NCI-H1105 (cell line): ENCODE results near the gene DDIAS.
"Not testable (repeated sequence)": the region's sequence is repeated elsewhere in the genome, so short reads cannot be mapped to it uniquely, and the experiment has no call there.

Experiments used
- DNase-seq: peaks from one replicate; lab custom pipeline; 2025; lab: John Stamatoyannopoulos, UW

The DDIAS gene, protein sequence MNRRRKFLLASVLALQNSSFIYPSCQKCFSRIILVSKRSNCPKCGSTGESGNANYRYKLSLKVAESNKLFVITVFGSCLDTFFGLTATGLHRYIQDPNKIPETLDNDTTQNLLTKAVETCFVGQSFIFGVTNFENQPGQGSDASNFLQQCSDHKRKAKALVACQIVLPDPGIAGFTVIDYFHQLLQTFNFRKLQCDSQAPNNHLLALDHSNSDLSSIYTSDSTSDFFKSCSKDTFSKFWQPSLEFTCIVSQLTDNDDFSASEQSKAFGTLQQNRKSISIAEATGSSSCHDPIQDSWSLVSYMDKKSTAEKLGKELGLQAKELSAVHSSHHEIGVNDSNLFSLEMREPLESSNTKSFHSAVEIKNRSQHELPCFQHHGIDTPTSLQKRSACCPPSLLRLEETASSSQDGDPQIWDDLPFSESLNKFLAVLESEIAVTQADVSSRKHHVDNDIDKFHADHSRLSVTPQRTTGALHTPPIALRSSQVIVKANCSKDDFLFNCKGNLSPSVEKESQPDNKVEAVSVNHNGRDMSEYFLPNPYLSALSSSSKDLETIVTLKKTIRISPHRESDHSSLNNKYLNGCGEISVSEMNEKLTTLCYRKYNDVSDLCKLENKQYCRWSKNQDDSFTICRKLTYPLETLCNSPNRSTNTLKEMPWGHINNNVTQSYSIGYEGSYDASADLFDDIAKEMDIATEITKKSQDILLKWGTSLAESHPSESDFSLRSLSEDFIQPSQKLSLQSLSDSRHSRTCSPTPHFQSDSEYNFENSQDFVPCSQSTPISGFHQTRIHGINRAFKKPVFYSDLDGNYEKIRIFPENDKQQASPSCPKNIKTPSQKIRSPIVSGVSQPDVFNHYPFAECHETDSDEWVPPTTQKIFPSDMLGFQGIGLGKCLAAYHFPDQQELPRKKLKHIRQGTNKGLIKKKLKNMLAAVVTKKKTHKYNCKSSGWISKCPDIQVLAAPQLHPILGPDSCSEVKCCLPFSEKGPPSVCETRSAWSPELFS

DNA sequence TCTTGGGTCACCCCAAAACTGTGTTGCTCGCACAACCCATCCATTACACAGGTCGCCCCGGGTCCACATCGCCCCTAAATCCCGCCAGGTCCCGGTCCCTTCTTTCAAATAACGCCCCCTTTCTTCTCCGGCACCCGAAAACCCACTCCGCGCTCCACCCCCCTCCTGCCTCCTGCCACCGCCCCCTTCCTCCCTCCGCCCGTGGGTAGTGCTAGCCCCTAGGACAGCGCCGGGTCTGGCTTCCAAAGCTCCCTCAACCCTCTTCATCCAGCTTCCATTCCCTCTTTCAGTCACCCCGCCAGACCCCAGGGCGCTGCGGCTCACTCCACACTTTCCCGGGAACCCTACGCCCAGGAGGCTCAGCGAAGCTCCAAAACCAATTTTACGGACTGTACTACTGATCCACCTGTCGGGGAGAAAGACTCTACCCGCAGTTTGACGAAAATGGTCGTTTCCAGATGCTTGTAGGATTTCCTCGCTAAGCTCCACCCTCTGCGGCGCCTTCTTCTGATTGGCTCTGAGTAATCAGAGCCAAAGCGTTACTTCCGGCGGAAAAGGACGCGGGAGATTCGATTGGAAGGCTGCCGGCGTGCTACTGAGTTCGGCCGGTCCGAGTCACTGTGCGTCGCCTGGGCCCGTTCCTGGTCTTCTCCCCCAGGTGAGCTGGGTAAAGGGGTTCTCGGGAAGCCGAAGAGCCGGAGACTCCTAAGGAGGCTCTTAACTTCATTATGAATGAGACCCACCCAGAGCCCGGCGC lies at the start of gene DDIAS:
DDIAS (plus strand) TSS at position 572 of the 757 bp plus-strand sequence. CDS start 13,003 bp downstream, outside the sequence.
- peak; percentile 99 for DNase-seq

DNA sequence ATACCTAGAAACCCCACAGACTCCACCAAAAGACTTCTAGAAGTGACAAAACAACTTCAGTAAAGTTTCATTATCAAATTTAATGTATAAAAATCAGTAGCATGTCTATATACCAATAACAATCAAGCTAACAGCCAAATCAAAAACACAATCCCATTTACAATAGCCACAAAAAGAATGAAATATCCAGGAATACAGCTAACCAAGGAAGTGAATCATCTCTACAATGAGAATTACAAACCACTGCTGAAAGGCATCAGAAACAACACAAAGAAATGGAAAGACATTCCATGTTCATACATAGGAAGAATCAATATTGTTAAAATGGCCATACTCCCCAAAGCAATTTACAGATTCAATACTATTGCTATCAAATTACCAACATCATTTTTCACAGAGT lies 47.3 kb upstream of the DDIAS start:
- DNase-seq: no peak

DNA sequence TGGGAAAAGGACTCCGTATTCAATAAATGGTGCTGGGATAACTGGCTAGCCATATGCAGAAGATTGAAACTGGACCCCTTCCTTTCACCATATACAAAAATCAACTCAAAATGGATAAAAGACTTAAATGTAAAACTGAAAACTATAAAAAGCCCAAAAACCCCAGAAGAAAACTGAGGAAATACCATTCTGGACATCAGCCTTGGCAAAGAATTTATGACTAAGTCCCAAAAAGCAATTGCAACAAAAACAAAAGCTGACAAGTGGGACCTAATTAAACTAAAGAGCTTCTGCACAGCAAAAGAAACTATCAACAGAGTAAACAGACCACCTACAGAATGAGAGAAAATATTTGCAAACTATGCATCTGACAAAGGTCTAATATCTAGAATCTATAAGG lies 46.6 kb upstream of the DDIAS start:
- DNase-seq: not testable (repeated sequence)

DNA sequence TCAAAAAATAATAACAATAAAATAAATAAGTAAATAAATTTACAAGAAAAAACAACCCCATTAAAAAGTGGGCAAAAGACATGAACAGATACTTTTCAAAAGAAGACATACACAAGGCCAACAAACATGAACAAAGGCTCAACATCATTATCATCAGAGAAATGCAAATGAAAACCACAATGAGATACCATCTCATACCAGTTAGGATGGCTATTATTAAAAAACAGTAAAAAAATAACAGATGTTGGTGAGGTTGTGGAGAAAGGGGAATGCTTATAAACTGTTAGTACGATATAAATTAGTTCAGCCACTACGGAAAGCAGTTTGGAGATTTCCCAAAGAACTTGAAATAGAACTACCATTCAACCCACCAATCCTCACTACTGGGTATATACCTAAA lies 45.9 kb upstream of the DDIAS start:
- no peak for DNase-seq

DNA sequence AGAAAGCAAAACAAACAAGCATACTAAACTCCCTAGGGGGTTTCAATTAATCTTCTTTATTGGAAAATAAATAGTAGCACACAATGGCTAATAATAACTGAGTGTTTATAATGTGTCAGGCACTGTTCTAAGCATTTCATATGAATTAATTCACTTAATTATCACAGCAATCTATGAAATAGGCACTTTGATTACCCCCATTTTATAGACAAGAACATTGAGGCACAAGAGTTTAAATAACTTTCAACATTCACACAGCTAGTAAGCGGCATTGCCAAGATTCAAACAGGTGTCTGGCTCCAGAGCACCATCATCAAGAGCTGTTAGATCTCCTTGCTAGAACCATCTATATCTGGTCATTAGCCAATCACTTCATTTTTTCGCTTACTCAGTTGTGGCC lies 44.4 kb upstream of the DDIAS start:
- DNase-seq: no peak

DNA sequence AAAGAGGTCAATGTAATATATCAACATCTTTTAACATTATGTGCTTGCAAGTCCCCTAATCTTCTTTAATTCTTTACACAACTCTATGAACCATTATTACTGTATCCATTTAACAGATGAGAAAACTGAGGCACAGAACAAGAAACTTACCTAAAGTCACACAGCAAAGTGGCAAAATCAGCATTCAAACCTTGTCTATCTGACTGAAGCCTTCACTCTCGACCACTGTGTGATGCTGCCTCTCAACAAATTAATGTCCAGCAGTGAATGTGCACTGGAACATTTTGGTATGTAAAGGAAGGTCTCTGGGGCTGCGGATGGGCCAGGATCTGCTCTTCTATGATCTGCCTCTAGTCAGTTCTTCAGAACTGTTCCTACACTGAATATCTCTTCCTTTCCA lies 43.4 kb upstream of the DDIAS start:
- no peak for DNase-seq

DNA sequence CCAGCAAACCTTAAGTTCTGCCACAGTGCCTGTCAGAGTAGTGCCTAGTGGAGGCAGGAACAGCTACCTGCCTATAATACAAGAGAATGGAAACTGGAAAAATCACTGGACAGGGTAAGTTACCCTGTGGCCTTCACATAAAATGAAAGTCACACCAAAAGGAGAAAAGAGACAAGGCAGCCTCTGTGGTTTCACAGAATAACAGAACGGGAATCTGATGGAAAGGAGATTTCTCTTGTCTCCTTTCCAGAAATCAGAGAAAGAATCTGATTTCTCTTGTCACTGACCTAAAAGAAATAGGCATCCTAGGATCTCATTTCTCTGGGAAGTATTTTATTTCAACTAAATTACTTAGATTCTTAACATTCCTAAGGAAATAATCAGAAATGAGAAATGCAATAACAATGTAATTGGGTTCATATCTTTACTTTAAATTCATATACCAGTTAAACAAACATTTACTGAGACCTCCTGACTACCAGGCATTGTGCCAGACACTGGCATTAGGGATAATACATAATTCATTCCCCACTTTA lies 42.9 kb upstream of the DDIAS start:
- DNase-seq: no peak

DNA sequence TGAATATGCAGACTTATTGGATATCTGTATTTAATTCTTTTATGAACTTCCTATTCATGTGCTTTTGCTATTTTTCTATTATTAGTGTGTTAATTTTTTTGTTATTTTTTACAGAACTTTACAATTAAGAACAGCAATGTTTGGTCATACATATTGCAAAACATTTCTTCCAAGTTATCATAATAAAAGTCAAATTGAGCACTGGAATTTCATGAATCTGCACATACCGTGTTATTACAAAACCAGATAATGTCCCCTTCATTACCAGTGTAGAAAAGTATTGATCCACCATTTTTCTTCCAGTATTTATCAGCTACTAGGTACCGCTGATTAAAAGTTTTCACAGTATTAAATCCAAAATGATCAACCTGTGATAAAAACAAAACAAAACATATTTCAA lies 41.8 kb upstream of the DDIAS start:
- no peak for DNase-seq

DNA sequence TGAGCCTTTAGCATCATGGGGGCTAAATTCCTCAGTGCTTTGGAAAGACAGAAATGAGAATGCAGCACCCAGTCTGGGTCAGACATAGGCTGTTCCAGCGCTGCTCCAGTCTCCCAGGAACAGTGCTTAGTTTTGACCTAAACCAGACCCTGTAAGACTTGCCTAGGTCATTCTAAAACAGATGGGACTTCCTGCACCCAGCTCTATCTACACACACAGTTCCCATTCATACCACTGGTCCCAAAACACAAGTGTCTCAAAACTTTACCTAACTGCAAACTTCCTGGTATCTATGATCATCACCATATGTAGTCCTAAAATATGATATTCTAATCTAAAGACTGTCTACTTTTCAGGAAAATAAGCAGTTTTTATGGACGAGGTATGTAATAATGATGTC lies 39.2 kb upstream of the DDIAS start:
- no peak for DNase-seq

DNA sequence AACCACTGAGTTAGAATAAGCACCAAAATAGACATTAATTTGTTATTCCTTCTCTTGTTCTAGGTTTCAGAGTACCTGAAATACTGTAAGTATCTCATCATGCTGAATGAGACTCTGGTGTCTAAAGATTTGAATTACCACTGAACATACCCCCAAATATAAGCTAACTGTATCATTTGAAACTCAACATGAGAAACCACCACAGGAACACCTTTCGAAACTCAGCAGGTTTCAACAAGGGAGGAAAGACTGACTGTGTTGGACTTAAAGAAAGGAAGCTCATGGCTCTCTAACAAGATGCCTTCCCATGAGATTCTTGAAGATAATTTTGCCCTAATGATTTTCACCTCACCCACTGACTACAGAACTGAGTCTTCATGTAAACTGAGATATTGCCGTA lies 38.3 kb upstream of the DDIAS start:
- DNase-seq: no peak

DNA sequence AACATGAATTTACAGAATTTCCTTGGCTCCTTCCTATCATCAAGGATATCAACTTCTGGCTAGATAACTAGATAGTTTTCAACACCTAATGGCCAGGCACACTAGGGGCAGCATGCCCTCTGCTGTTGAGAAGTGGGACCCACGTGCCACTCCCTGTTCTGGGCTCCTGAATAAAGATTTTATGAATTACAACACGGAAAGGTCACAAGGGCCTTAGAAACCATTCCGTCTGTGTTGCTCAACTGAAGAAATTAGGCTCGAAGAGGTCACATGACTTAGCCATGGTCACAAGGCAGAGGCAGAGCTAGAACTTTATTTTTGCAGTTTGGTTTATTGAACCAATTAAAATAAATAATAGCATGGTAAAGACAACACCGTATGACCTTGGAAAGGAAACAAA lies 37.3 kb upstream of the DDIAS start:
- peak; percentile 41 for DNase-seq

DNA sequence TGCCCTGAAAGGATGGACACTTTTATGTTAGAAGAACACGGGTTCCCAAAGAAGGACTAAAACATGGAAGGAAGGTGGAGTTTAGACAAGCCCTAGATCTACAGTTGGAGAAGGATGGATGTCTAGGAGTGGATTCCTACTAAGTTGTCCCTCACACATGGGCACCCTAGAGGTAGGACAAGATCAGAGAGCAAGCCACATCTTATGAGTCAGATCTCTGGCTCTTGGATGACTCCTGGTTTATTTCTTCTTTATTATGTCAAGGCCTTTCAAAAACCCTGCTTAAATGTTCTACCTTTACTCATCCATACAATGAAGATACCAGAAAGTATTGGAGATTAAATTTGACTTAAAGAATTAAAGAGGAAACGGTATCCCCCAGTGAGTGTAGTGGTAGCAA lies 35.7 kb upstream of the DDIAS start:
- DNase-seq: no peak

DNA sequence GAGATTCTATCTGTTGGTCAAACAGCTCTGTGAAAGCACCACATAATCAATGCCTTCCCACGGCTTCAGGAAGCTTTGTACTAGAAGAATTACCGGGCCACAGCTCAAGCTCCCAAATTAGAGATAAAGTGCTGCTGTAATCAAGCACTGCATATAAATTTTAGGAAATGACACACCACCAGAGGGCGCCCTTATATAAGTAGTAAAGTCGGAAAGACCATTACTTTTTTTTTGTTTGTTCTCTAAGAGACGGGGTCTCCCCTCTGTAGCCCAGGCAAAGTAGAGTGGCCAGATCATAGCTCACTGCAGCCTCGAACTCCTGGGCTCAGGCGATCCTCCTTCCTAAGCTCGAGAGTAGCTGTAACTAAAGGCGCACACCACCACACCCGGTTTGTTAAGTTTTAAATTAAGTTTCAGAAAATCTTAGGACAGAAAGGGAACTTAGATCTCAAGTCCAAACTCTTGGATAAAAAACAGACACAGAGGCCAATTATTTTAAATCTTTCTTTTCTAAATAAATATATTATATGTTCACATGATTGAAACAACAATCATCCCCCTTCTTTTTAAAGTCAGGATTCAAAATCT lies 33.9 kb upstream of the DDIAS start:
- peak; percentile 89 for DNase-seq

DNA sequence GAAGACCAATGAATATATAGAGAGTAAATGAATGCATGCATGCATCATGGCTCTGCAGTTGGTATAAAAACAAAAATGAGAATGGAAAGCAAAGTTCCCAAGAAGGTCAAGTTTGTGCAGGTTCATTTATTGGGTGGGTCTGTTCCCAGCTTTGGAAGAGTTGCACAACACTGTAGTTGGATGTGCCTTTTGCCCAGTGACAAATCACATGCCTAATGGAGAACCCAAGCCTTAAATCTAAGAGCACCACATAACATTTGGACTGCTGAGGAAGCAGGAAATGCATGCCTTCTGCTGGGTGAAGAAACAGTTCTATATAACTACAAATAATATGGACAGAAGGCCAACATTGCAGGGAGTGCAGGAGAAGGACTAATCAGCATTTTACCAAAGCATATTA lies 31.9 kb upstream of the DDIAS start:
- no peak for DNase-seq

DNA sequence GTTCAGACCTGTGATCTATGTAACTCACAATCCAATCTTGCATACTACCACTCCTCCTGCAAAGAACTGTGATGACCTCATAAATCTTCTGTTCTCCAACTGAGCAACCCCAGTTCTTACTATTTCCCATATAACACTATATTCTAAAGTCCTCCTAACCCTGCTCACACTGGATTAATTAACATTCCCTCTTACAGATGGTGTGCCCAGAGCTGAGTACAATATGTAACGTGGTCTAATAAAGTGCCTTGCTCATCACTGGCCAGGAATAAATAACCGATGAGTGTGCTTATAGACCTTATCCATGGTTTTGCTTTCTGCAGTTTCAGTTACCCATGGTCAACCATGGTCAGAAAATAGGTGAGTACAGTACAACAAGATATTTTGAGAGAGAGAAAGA lies 29.9 kb upstream of the DDIAS start:
- DNase-seq: no peak

DNA sequence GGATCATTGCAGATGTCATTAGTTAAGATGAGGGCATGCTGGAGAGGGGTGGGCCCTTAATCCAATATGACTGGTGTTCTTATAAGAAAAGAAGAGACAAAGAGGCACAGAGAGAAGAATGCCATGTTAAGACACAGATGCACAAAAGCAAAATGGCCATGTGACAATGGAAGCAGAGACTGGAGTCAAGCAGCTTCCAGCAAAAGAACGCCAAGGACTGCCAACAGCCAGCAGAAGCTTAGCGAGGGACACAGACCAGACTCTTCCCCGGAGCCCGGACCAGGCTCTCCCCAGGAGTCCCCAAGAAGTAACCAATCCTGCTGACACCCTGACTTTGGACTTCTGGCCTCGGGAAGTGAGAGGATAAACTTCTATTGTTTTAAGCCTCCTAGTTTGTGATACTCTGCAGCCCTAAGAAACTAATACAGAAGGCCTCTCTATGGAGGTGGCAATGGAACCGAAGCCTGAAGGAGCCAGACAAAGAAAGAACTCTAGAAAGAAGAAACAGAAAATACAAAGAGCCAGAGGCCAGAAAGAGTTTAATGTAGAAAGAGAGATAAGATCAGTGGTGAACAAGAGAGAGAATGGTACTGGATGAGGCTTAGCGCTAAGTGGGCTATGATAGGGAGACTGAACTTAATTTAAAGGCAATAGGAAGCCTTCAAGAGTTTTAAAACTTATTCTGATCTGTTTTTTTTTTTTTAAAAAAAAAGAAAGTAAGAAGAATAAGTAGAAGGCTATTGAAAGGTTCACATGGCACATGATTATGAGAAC lies 29.0 kb upstream of the DDIAS start:
- DNase-seq: no peak

DNA sequence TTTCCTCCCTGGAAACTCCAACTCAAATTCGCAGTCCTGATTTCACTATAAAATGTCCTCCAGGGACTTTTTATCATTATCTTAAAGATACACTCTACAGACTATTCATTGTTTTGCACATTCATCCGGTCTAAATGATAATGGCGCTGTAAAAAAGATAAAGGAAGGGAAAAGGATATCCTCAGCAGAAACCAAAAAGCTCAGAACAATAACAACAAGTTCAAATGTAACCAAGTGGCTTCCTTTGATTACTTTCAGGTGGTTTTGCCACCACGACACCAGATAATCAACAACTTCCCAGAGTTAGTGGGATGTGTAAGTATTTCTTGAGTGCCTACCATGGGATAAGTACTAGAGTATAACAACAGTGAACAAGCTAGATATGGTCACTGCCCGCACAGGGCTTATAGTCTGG lies 27.6 kb upstream of the DDIAS start:
- no peak for DNase-seq

DNA sequence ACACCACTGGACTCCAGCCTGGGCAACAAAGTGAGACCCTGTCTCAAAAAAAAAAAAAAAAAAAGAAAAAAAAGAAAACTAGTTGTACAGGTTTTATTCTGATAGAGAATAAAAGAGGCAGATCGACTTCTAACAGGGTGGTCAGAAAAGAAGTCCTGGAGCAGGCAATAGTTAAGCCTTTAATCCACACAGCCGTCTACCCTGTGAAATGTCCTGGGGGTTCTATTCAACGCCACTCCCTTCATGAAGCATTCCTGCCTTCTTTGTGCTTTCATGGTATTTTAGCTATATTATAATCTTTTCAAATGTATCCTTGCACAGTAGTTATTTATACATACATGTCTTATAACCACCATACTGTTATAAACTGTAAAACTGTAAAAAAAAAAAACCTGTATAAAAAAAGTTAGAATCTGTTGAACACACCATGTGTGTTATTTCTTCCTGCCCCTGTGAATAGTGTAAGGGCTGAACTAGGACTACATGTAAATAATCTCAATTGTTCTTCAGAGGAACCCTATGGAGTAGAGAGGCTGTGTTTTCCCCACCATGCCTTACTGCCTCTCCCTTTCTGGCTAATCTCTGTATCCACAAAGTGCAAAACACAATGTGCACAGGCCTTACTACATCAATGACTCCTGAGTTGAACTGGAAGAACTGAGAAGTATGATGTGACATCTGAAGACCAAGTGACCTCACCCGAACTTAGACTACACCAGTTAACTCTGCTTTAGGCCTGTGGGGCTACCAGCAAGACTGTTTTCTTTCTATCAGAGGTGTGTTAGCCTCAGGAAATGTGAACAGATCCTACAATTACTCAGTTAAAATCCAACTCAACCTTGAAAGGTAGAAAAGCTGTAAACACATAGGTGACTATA lies 26.7 kb upstream of the DDIAS start:
- DNase-seq: no peak

DNA sequence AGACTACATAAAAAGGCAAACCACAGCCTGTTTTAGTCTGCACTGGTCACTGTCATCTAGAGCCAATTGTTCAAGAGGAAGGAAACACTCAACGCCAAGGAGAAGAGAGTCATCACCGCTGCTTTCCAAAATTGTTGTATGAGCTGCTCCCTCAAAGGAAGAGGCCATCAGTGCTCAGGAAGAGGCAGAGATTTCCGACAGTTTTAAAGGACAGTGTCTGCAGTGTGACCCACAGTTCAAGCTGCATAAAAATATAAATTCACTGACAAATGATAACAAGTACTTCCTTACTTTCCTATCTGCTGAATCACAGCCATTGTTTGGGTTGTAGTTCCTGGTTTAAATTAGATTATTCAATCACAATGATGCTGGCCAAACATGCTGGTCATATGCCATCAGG lies 17.7 kb upstream of the DDIAS start:
- no peak for DNase-seq
